Measurements from ENCODE around the gene TAF8. TPM values are rescaled to one million over a fixed set of nuclear protein-coding genes. Genes with fewer than 3 reads are reported as not detected.

Gene TAF8
- polyA plus RNA-seq, 3 donors: 18.6 to 28.1 (median 26.3) TPM

DNA sequence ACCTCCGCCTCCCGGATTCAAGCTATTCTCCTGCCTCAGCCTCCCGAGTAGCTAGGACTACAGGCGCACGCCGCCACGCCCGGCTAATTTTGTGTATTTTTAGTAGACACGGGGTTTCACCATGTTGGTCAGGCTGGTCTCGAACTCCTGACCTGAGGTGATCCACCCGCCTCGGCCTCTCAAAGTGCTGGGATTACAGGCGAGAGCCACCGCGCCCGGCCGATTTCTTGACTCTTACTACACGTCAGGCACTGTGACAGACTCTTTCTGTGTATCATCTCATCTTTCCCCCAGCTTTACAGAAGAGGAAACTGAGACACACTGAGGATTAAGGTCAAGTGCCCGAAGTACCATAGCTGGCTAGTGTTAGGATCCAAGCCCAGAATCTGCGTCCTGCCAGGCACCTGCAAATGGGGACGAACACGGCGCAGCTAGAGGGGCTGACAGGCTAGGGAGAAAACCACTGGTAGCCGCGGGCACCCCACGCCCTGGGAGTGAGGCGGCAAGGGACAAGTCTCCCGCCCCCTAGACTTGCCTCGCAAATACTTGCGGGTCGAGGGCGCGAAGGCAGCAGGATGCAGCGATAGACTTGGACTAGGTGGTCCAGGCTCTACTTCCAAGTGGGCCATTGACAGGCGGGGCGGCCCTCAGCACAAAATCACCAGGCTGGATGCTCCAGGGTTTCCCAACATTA lies 1.1 kb upstream of the TAF8 start:
- DNase-seq: no peak

DNA sequence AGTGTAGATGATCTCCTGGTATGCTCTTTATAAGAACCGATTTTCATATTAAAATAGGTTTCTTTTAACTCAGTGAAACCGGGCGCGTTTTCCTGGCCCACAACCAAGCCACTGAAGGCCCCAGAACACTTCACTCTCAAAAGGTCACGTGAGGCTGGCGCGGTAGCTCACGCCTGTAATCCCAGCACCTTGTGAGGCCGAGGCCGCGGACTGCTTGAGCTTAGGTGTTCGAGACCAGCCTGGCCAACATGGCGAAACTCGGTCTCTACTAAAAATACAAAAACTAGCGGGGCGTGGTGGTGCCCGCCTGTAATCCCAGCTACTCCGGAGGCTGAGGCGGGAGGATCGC lies 402 bp upstream of the TAF8 start:
- DNase-seq: no peak

DNA sequence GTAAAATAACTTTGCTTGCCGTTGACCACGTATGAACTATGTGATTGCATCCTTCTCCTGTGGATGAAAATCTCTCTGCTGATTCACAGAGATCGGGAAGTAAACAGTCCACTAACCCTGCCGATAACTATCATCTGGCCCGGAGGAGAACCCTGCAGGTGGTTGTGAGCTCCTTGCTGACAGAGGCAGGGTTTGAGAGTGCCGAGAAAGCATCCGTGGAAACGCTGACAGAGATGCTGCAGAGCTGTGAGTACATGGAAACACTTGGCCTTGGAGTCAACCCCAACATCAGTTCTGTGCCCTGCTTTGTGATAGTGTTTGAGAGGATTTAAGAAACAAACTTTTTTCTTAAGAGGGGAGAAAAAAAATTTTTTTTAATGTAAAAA lies 937 bp downstream of the TAF8 start:
- DNase-seq: no peak

DNA sequence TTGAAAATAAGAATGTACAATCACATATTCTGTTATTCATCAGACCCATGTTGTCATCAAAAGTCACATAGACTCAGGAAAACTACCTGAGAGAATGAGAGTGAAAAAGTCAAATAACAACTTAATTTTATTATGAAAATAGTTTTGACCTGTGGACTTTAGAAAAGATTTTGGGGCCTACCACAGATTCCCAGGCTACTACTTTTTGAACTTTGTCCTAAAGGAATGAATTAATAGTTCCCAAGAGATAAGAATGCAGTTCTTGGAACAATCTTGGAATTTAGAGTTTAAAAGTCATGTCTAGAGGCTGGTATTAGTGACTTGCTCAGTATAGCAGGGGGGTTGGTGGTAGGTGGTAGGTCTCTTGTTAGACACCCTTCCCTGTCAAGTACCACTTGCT lies 3.3 kb downstream of the TAF8 start:
- DNase-seq: no peak

GRCh38 chr6:42059743-42060142 lies 9.4 kb downstream of the TAF8 start:
- DNase-seq: no peak

DNA sequence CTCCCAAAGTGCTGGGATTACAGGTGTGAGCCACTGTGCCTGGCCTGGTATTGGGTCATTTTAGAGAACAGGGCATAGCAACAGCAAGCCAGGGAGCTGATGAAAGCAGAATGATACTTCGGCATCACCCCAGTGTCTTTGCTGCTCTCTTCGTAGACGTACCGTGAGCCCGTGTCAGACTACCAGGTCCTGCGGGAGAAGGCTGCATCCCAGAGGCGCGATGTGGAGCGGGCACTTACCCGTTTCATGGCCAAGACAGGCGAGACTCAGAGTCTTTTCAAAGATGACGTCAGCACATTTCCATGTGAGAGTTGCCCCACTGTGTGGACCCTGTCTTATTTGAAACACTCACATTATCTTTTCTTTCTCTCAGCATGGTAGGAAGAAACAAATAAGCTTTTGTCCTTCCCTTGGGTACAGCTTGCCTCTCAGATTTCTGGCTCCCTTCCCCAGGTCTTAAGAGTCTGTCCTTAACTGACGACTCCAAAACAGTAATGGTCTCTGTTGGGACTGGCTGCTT lies 15.9 kb downstream of the TAF8 start:
- DNase-seq: no peak

DNA sequence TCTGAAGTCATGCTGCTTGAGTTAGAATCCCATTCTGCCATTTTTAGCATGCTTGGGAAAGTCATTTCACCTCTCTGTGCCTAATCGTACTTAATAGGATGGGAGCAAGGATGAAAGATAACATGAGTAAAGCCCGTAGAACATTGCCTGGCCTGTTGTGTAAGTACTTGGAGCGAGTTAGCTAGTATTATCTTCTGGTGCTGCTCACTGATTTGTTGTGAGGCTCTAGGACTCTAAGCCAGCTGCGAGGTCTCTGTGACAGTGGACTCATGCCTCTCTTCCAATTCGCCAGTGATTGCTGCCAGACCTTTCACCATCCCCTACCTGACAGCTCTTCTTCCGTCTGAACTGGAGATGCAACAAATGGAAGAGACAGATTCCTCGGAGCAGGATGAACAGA lies 17.8 kb downstream of the TAF8 start:
- DNase-seq: no peak

DNA sequence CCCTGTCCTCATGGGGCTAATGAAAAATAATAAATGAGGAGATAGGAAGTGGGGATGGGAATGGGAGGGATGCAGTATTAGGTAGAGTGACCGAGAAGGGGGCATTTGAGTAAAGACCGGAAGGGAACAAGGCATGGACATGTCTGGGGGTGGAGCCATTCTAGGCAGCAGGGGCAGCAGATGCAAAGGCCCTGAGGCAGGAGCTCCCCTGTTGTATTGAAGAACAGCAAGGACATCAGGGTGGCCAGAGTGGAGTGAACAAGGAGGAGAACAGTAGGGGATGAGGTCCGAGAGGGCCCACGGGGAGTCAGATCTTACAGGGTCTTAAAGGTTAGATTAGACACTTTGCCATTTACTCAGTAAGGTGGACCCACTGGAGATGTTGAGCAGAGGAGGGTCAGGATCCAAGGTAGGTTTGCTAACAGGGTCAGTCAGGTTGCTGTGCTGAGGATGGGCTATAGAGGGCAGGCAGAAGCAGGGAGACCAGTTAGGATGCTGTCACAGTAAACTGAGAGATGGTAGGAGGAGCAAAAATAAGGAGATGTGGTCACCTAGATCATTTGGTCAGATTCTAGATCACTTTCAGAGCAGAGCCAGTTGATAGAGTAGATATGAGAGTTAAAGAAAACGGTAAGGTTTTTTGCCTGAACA lies 18.7 kb downstream of the TAF8 start:
- no peak for DNase-seq

DNA sequence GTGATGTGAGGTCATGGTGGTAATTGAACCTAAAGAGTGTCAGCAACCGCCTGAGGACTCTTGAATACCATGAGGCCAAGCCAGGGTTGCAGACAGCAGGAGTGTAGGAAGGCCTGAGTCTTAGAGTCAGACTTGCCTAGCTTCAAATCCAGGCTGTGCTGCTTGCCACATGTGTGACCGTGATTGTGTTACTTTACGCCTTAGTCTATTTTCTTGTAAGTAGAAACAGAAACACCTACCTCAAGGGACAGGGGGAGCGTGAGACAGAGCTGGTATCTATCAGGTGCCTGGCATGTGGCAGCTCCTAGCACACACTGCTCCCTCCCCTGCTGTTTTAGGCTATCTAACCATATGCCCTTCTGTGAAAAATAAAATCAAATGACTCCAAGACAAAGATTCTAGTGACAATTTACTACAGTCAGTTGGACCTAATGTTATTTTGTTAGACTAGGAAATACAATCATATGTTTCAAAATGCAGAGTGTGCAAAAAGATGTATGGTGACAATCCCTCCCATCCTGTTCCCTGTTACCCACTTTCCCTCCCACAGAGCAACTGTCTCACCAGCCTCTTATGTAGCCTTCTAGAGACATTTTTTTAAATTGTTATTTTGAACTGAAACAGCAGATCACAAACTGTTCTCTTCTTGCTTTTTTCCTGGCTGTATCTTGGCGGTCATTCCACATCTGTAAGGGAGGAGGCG lies 21.7 kb downstream of the TAF8 start:
- no peak for DNase-seq

DNA sequence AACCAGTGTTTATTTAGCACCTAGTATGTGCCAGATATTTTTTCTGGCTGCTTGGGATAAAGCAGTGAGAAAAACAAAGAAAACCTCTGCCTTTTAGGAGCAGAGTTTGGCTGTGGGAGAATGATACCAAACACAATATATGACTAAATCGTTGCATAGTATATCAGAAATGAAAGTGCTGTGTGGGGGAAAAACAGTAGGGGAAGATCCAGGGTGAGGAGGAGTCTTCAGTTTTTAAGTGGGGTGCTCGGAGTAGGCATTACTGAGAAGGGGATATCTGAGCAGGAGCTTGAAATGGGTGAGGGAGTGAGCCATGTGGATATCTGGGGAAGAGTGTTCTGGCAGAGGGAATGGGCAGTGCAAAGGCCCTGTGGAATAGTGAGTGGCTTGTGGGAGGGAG lies 23.0 kb downstream of the TAF8 start:
- no peak for DNase-seq

GRCh38 chr6:42075159-42075838 lies 25.0 kb downstream of the TAF8 start:
- DNase-seq: peak; percentile 81

DNA sequence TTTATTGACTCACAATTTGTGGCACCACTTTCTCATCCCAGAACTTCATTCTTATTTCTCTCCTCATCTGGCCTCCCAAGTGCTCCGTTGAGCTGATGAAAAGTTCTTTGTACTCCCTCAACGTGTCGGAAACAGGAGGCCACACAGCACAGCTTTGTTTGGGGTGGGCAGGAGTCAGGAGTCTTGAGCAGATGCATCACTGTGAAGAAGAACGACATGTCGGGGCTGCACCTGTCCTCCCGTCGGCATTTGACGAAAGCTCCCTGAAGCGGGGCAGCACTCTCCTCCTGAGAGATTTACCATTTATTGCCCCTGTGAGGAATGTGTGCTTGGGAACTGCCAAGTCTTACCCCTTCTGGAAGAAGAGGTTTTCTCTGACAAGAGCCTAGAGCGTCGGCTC lies 28.1 kb downstream of the TAF8 start:
- no peak for DNase-seq

- DNase-seq: no peak
These were observed 29.7 kb downstream of the TAF8 start for GRCh38 chr6:42079941-42080464.

DNA sequence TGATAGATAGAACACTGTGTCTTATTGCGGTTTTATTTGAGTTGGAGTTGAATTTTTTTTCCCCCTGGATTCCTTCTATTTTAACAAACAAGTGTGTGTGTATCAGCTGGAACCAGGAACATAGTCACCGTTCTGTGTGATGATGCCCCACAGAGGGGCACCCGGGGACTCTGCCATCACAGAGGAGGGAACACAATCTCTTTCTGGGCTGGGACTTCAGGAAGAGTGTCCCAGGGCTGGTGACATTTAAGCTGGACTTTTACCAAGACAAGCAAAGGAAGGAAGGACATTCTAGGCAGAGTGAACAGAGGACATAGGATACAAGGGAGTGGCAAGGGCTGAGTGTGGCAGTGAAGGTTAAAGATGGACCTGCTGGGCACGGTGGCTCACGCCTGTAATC lies 33.2 kb downstream of the TAF8 start:
- no peak for DNase-seq

DNA sequence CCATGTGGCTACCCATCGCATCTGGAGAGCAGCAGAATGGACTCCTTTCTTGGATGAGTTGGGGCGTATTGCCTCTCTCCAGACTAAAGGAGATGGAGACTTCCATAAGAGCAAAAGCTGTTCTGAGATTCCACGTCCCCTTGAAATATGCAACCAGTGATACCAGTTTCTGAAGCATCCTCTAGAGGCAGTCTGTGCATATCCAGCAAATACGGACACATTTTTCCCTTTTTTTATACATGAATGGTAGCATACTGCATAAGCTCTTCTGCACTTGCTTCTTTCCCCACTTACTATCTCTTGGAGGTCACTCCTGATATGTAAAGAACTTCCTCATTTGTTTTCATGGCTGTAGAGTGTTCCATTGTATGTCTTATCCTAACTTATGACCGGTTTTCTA lies 34.6 kb downstream of the TAF8 start:
- DNase-seq: no peak

DNA sequence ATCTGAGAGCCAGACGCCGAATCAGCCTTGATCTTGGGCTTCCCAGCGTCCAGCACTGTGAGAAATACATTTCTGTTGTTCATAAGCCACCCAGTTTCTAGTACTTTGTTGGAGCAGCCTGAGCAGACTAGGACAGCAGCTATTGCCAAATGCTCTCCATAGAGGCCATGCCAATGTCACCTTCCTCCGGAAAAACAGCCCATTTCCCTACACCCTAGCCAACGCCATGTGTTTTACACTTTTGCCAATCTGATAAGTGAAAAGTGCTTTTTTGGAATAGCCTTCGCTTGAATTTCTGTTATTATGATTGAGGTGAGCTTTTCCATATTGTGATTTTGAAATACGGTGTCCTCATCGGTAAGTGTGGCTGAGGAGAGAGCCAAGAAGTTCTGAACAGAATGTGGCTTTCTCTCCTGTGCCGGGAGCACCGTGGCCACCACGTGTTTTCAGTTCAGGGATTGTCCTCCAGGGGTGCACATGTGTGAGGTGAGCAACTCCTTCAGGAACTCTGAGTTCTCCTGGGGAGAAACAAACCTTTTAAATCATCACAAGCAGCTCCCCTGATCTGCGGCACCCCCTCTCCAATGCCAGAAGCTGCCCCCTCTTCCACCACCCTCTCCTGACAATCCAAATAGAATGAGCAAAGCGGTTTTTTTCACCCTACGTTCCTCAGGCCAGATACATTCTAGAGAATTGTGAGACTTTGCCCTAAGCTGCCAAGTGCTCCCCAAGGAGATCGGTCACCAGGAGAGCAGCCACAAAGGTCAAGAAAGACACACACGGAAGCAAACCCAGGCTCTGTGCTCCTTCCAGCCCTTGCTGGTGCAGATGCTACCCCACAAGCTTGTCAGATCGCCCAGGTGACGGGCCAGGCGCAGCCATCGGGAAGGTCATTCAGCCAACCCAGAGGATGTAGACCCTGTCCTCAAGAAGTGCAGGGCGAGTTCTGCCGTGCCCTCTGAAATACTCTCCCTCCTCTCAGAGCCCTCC lies 36.0 kb downstream of the TAF8 start:
- DNase-seq: no peak

DNA sequence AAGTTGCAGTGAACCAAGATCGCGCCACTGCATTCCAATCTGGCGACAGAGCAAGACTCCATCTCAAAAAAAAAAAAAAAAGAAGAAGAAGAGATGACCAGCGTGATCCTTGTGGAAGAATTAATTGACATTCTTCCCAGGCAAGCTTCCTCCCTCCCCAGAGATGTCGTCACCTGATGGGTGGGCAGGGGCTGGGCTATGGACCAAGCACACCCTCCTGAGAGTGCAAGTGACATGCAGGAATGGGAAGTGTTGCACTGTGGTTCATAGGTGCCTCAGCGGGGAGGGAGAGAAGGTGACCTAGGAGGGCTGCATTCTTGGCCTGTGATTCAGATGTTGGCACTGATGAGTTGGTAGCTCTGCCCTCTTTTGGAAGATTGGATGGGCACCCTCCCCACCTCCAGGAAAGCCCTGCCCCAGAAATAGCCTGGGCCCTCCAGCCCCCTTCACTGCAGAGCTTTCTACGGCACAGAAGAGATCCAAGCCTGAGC lies 37.8 kb downstream of the TAF8 start:
- no peak for DNase-seq

- no peak for DNase-seq
These were observed 40.7 kb downstream of the TAF8 start for GRCh38 chr6:42090819-42091717.

GRCh38 chr6:42091718-42092023 lies 41.3 kb downstream of the TAF8 start:
- DNase-seq: peak; percentile 48

Data from renal pelvis (tissue), 4 donors.